Body of pancreas (tissue), 4 donors: ENCODE data around the gene ENTR1.

Experiments
- CTCF ChIP-seq, 7 experiments: fragments of 450-650 bp in 4 of 7; fragments of 200-600 bp in 3 of 7; sonication (generic) in 3 of 7; IDR thresholded peaks; one replicate each; pipeline ENCODE4 v1.5.1; 2016 to 2019; ENCODE audit warnings: antibody characterized with exemption in 7 of 7
- POLR2A ChIP-seq, 3 donors: fragments of 450-650 bp; IDR thresholded peaks; one replicate each; pipeline ENCODE4 v1.6.1; 2016; ENCODE audit warnings: antibody characterized with exemption in 3 of 3, mild to moderate bottlenecking in 2 of 3

DNA sequence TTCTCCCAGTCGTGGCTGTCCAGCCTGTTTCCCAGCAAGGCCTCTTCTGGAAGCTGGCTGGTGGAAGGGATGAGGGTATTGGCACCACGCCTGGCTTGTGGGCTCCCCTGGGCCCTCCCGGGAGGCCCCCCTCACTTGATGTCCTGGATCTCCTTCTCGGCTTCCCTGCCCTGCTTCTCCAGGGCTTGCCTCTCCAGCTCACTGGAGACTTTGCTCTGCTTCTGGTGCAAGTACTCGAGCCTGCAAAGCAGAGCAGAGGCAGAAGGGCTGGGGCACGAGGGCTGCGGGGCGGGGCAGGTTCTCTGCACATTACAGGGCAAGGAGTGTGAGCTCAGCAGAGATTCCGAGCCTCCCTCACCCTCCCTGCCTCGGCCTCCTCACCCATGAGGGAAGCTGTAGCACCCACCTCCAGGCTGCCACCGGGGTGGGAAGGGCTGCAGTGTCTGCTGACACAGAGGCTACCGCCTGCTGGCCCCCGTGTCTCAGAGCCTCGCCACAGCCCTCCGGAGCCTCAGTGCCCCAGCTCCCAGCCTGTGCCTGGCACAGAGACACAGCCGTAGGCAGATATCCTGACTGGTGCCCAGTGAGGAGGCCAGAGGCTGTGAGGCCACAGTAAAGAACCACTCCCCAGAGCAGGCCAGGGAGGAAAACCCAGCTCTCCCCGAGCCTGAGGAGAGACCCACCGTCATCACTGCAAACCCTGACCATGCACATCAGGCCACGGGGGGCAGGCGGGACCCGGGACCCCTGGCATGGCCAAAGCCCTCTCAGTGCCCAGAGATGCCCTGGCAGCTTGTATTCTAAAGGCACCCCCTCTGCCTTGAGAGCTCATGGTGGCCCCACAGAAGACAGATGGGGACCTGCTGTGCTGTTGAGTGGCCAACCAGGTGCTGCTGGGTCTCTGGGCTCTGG lies 17.6 kb downstream of the ENTR1 start:
- no peak for TF ChIP-seq POLR2A (IDR thresholded peaks at IDR 0.05)
- TF ChIP-seq CTCF (IDR thresholded peaks at IDR 0.05), result no peak
